Measurements from ENCODE around the gene C8G.

Gene C8G

GRCh38 chr9:136944519-136945332 lies at the start of gene C8G, which contains the start of gene FBXW5:
Gene C8G, plus strand, starts transcription at chr9:136945243. Its CDS starts 78 bp downstream, at chr9:136945321.
Gene FBXW5, minus strand, starts transcription at chr9:136944738. Its CDS starts 655 bp downstream, at chr9:136944083.
- Histone ChIP-seq H3K36me3 (ENCODE audit: control insufficient read depth, low read depth, low read length) (peaks cover 14% of the 10 kb centered on the region), H3K27ac (ENCODE audit: low read length) (no peak within 1 kb of the TSS), H3K9ac (ENCODE audit: low read length) (peak within 1 kb of the TSS; percentile 42), H3K27me3 (ENCODE audit: control insufficient read depth, insufficient read depth, low read length) (no peaks in the 10 kb centered on the region), H3K4me1 (ENCODE audit: control insufficient read depth, low read depth, low read length) (no peaks in the 10 kb centered on the region), H3K9me3 (ENCODE audit: control insufficient read depth, low read depth, low read length) (no peaks in the 10 kb centered on the region), H3K4me3 (ENCODE audit: low read length) (peak within 1 kb of the TSS; percentile 65)

- no peaks in the 10 kb centered on the region for H3K4me1 ChIP-seq (ENCODE audit: control insufficient read depth, low read depth, low read length)
- H3K9ac ChIP-seq (ENCODE audit: low read length): no peak overlapping the region
These were observed 49.0 kb upstream of the C8G start for GRCh38 chr9:136896027-136896426.

DNA sequence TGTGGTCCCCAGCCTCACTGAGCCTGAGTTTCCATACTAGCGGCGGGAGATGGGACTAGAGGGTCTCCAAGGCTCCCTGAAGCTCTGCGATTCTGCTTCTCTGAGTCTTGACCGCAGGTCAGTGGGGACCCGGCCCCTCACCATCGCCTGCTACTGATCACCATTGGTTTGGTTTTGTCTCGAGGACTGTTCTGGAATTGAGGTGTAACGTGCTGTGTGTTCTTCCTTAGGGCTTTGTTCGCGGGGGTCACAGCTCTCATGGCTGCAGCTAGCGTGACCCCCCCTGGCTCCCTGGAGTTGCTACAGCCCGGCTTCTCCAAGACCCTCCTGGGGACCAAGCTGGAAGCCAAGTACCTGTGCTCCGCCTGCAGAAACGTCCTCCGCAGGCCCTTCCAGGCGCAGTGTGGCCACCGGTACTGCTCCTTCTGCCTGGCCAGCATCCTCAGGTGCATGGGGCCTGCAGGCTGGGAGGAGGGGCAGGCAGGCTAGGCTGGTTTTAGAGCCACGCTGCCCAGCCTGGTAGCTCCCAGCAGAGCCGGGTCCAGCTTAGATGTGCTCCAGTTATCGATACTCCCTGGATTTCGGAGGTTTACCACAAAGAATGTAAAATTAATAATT lies 46.5 kb upstream of the C8G start:
- H3K4me1 ChIP-seq (ENCODE audit: control insufficient read depth, low read depth, low read length): no peaks in the 10 kb centered on the region
- no peak overlapping the region for H3K27ac ChIP-seq (ENCODE audit: low read length)
- no peaks in the 10 kb centered on the region for H3K9me3 ChIP-seq (ENCODE audit: control insufficient read depth, low read depth, low read length)
- H3K27me3 ChIP-seq (ENCODE audit: control insufficient read depth, insufficient read depth, low read length): no peaks in the 10 kb centered on the region
- H3K9ac ChIP-seq (ENCODE audit: low read length): no peak overlapping the region
- H3K36me3 ChIP-seq (ENCODE audit: control insufficient read depth, low read depth, low read length): peaks cover 44% of the 10 kb centered on the region
- H3K4me3 ChIP-seq (ENCODE audit: low read length): no peak overlapping the region

More at GRCh38 chr9:136896027-136896426, 49.0 kb upstream of the C8G start:
- H3K36me3 ChIP-seq (ENCODE audit: control insufficient read depth, low read depth, low read length): peaks cover 24% of the 10 kb centered on the region
- no peaks in the 10 kb centered on the region for H3K9me3 ChIP-seq (ENCODE audit: control insufficient read depth, low read depth, low read length)
- H3K27me3 ChIP-seq (ENCODE audit: control insufficient read depth, insufficient read depth, low read length): no peaks in the 10 kb centered on the region
- no peak overlapping the region for H3K27ac ChIP-seq (ENCODE audit: low read length)
- no peak overlapping the region for H3K4me3 ChIP-seq (ENCODE audit: low read length)

DNA sequence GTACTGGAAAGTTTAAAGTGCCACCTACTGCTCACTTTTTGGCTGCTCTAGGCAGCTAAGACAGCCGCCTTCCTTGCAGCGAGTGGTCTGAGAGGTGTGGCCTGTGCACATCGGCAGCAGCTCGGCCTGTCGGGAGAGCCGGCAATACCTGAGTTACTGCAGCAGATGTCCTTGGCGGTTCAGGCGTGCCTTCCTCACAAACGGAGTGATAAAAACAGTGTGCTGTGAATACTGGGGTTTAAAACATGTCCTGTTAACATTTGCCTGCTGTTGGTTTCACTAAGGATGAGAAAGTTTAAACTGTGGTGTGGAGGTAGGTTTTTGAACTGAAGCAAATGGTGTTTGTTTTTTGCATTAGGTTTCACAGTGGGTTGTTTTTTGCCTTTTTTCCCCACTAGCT lies 45.8 kb upstream of the C8G start:
- H3K36me3 ChIP-seq (ENCODE audit: control insufficient read depth, low read depth, low read length): peaks cover 44% of the 10 kb centered on the region
- H3K4me3 ChIP-seq (ENCODE audit: low read length): no peak overlapping the region
- H3K4me1 ChIP-seq (ENCODE audit: control insufficient read depth, low read depth, low read length): no peaks in the 10 kb centered on the region
- no peak overlapping the region for H3K9ac ChIP-seq (ENCODE audit: low read length)
- H3K27ac ChIP-seq (ENCODE audit: low read length): no peak overlapping the region
- H3K9me3 ChIP-seq (ENCODE audit: control insufficient read depth, low read depth, low read length): no peaks in the 10 kb centered on the region
- no peaks in the 10 kb centered on the region for H3K27me3 ChIP-seq (ENCODE audit: control insufficient read depth, insufficient read depth, low read length)

GRCh38 chr9:136900556-136900955 lies 44.5 kb upstream of the C8G start:
- Histone ChIP-seq H3K36me3 (ENCODE audit: control insufficient read depth, low read depth, low read length) (peaks cover 47% of the 10 kb centered on the region), H3K27me3 (ENCODE audit: control insufficient read depth, insufficient read depth, low read length) (no peaks in the 10 kb centered on the region), H3K9ac (ENCODE audit: low read length) (no peak overlapping the region), H3K4me3 (ENCODE audit: low read length) (no peak overlapping the region), H3K9me3 (ENCODE audit: control insufficient read depth, low read depth, low read length) (no peaks in the 10 kb centered on the region), H3K4me1 (ENCODE audit: control insufficient read depth, low read depth, low read length) (no peaks in the 10 kb centered on the region), H3K27ac (ENCODE audit: low read length) (no peak overlapping the region)

DNA sequence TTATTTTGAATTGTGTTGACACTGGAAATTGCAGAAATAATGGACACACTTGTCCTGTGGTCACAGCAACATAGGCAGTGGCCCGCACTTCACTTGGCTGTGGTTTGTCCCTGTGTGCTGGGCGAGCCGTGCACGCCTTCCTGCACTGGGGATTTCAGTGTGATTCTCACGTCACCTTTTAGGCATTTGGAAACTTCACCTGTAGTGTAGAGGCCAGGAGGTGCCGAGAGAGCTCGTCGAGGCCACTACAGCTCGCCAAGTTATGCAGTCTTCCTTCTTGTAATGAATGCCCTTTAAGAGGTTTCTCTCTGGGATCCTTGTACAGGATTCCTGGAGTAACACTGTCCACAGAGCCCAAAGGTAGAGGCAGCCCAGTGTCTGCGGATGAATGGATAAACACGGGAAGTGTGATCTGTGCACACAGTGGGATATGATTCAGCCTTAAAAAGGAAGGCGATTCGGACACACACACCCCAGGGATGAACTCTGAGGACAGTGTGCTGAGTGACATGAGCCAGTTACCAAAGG lies 44.0 kb upstream of the C8G start:
- no peaks in the 10 kb centered on the region for H3K27me3 ChIP-seq (ENCODE audit: control insufficient read depth, insufficient read depth, low read length)
- peaks cover 47% of the 10 kb centered on the region for H3K36me3 ChIP-seq (ENCODE audit: control insufficient read depth, low read depth, low read length)
- H3K4me1 ChIP-seq (ENCODE audit: control insufficient read depth, low read depth, low read length): no peaks in the 10 kb centered on the region
- no peak overlapping the region for H3K9ac ChIP-seq (ENCODE audit: low read length)
- no peaks in the 10 kb centered on the region for H3K9me3 ChIP-seq (ENCODE audit: control insufficient read depth, low read depth, low read length)
- no peak overlapping the region for H3K27ac ChIP-seq (ENCODE audit: low read length)
- no peak overlapping the region for H3K4me3 ChIP-seq (ENCODE audit: low read length)

DNA sequence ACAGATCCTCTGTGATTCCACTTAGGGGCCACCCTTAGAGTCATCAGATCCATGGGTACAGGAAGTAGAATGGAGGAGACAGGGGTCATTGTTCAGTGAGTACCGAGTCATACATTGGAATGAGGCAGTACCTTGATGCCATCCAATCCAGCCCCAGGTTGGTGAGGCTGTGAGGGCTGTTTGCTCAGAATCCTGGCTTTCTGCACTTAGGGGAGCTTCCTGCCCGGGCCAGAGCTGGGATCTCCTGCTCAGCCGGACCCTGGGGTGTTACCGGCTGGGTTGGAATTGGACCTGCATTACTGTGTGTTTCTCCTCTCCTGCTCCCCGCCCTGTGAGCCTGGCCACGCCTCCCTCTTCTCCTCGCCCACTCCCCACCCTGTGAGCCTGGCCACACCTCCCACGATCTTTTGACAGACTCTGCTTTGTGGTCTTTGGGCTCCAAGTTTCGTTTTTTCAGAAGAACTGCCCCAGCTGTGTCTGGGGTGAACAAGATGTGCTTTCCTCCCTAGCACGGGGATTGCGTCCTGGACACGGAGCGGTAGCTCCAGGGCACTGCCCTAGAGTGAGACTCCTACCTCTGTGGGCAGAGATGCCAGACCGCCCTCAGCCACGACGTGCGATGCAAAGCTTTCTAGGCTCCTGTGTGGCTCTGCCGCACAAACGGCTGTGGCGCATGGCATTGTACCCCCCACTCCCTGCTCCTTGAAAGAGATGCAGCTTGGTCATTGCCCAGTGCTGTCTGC lies 43.4 kb upstream of the C8G start:
- Histone ChIP-seq H3K9ac (ENCODE audit: low read length) (no peak overlapping the region), H3K9me3 (ENCODE audit: control insufficient read depth, low read depth, low read length) (no peaks in the 10 kb centered on the region), H3K4me1 (ENCODE audit: control insufficient read depth, low read depth, low read length) (no peaks in the 10 kb centered on the region), H3K4me3 (ENCODE audit: low read length) (no peak overlapping the region), H3K27ac (ENCODE audit: low read length) (no peak overlapping the region), H3K27me3 (ENCODE audit: control insufficient read depth, insufficient read depth, low read length) (no peaks in the 10 kb centered on the region), H3K36me3 (ENCODE audit: control insufficient read depth, low read depth, low read length) (peaks cover 52% of the 10 kb centered on the region)

DNA sequence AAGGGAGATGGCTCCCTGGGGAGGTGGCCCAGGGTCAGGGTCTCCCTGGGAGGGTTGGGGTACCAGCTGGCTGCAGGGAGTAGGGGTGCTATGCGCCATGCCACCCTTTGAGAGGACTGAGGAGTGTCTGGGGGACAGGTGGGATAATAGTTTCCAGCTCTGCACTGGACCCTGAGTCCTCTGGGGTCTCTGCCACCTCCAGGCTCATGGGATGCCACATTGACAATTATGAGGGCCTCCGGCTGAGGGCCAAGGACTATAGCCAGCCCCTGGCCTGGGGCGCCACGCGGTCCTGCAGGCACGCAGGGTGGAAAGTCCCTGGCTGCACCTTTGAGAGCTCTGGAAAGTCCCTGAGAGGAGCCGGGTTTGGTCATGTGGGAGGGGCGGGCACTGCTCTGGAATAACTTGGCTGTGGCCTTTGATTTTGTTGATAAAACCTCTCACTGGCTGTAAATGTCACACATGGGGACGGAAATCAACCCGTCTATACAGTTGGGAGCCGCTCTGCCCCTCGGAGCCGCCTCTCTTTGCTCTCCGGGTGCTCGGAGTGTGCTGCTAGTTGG lies 42.7 kb upstream of the C8G start:
- no peak overlapping the region for H3K27ac ChIP-seq (ENCODE audit: low read length)
- no peaks in the 10 kb centered on the region for H3K9me3 ChIP-seq (ENCODE audit: control insufficient read depth, low read depth, low read length)
- no peak overlapping the region for H3K4me3 ChIP-seq (ENCODE audit: low read length)
- H3K4me1 ChIP-seq (ENCODE audit: control insufficient read depth, low read depth, low read length): no peaks in the 10 kb centered on the region
- H3K9ac ChIP-seq (ENCODE audit: low read length): no peak overlapping the region
- no peaks in the 10 kb centered on the region for H3K27me3 ChIP-seq (ENCODE audit: control insufficient read depth, insufficient read depth, low read length)
- peaks cover 52% of the 10 kb centered on the region for H3K36me3 ChIP-seq (ENCODE audit: control insufficient read depth, low read depth, low read length)

DNA sequence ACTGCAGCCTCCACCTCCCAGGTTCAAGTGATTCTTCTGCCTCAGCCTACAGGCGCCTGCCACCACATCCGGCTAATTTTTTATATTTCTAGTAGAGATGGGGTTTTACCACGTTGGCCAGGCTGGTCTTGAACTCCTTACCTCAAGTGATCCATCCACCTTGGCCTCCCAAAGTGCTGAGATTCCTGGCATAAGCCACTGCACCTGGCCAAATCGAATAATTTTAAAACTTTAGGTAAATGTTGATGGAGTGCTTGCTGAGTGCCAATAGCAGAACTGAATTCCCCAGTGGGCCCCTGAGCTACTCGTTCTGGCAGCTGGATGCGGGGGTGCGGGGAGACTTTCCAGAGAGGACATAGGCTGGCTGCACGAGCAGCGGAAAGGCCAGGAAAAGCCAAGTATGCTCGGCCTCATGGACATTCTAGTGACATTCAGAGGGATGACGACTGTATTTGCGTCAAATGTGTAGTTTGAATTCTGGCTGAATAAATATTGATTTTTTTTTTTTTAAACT lies 41.9 kb upstream of the C8G start:
- no peaks in the 10 kb centered on the region for H3K27me3 ChIP-seq (ENCODE audit: control insufficient read depth, insufficient read depth, low read length)
- H3K4me1 ChIP-seq (ENCODE audit: control insufficient read depth, low read depth, low read length): no peaks in the 10 kb centered on the region
- H3K4me3 ChIP-seq (ENCODE audit: low read length): no peak overlapping the region
- H3K9ac ChIP-seq (ENCODE audit: low read length): no peak overlapping the region
- no peak overlapping the region for H3K27ac ChIP-seq (ENCODE audit: low read length)
- H3K9me3 ChIP-seq (ENCODE audit: control insufficient read depth, low read depth, low read length): no peaks in the 10 kb centered on the region
- H3K36me3 ChIP-seq (ENCODE audit: control insufficient read depth, low read depth, low read length): peaks cover 60% of the 10 kb centered on the region

GRCh38 chr9:136906266-136906665 lies 38.8 kb upstream of the C8G start:
- Histone ChIP-seq H3K27ac (ENCODE audit: low read length) (no peak overlapping the region), H3K27me3 (ENCODE audit: control insufficient read depth, insufficient read depth, low read length) (no peaks in the 10 kb centered on the region), H3K4me1 (ENCODE audit: control insufficient read depth, low read depth, low read length) (no peaks in the 10 kb centered on the region), H3K4me3 (ENCODE audit: low read length) (no peak overlapping the region), H3K9ac (ENCODE audit: low read length) (no peak overlapping the region), H3K36me3 (ENCODE audit: control insufficient read depth, low read depth, low read length) (peaks cover 52% of the 10 kb centered on the region), H3K9me3 (ENCODE audit: control insufficient read depth, low read depth, low read length) (no peaks in the 10 kb centered on the region)

All from iPS-18a (cell line).